Epithelial cell of proximal tubule (primary cell): ENCODE results near the gene NT5DC3. TPM values are rescaled to one million over a fixed set of nuclear protein-coding genes. Genes with fewer than 3 reads are reported as not detected.

Experiments used
- DNase-seq: peaks from one replicate; pipeline ENCODE4 v3.0.0-alpha.2; 2011; ENCODE audit warnings: low read depth
- H3K4me3 ChIP-seq: 2 replicates; pipeline ENCODE4 v1.5.1; 2011; ENCODE audit warnings: low read depth, mild to moderate bottlenecking, low read length
- total RNA-seq: library from RNA; depleted of rRNA; stranded (reverse); fragments of >200 nt; gene quantifications from 2 replicates; pipeline ENCODE4 v1.2.3, GENCODE V29; 2015
- TF ChIP-seq, protein P1 (sequence below): conservative IDR thresholded peaks from 2 replicates; pipeline ENCODE4 v1.5.1; 2012; ENCODE audit warnings: low read depth, mild to moderate bottlenecking, low read length

Gene NT5DC3
- total RNA-seq, 1 donor from 2014 or later = 7.5 TPM

- H3K4me3 ChIP-seq = no peak overlapping the region
- DNase-seq = no peak
- TF ChIP-seq, protein P1, sequence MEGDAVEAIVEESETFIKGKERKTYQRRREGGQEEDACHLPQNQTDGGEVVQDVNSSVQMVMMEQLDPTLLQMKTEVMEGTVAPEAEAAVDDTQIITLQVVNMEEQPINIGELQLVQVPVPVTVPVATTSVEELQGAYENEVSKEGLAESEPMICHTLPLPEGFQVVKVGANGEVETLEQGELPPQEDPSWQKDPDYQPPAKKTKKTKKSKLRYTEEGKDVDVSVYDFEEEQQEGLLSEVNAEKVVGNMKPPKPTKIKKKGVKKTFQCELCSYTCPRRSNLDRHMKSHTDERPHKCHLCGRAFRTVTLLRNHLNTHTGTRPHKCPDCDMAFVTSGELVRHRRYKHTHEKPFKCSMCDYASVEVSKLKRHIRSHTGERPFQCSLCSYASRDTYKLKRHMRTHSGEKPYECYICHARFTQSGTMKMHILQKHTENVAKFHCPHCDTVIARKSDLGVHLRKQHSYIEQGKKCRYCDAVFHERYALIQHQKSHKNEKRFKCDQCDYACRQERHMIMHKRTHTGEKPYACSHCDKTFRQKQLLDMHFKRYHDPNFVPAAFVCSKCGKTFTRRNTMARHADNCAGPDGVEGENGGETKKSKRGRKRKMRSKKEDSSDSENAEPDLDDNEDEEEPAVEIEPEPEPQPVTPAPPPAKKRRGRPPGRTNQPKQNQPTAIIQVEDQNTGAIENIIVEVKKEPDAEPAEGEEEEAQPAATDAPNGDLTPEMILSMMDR = no peak
Measured at GRCh38 chr12:103819312-103819711, 21.7 kb downstream of the NT5DC3 start.

DNA sequence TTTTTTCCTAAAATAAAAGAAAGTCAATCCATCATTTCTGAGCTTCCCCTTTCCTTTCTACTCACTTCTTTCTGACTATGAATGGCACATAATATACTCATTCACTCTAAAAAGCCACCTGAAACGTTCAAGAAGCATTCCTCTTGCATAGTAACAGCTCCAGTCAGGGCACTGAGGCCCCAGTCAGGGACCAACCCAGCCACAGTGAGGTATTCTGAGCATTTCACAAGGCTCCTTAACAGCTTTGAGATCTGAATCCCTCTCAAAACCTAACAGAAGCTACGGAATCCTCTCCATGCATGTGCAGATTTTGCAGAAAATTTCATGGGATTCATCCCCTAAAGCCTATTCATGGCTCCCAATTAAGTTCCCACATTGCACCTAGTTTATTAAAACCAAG lies 23.2 kb downstream of the NT5DC3 start:
- TF ChIP-seq, protein P1 = no peak
- no peak overlapping the region for H3K4me3 ChIP-seq
- no peak for DNase-seq

DNA sequence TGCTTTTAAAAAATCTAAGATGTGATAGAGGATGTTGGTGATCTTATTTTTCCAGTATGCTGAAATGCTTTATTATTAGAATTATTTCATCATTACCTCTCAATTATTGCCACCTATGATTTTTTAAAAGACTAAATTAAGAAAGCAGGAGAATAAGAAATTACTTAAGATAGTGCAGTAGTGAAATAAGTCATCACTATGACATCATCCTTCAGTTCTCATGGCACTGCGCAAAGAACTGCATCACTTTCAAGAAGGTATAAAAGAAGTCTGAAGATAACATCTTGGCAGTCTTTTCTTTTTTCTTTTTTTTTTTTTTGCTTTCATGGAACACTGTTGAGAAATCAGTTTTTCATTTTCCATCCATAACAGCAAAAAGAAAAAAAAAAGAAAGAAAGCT lies 24.4 kb downstream of the NT5DC3 start:
- TF ChIP-seq, protein P1 = no peak
- H3K4me3 ChIP-seq = no peak overlapping the region
- no peak for DNase-seq

GRCh38 chr12:103814436-103814835 lies 26.6 kb downstream of the NT5DC3 start:
- TF ChIP-seq, protein P1 = no peak
- DNase-seq = no peak
- no peak overlapping the region for H3K4me3 ChIP-seq

DNA sequence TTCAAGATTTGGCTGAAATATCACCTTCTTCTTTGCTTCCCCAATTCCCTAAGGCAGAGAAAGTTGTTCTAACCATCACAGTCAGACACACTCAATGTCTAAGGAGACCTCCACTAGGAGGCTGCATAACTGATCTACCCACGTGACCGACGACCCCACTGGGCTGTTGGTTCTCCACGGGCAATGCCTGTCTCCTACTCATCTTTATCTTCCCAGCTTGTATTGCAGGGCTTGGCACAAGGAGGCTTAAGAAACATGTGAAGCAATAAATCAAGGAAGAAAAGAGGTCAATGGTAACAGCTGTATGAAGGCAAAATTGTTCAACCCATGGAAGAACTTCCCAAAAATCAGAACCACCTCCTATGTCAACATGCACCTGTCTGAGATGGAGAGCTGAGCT lies 27.1 kb downstream of the NT5DC3 start:
- TF ChIP-seq, protein P1 = no peak
- no peak for DNase-seq
- no peak overlapping the region for H3K4me3 ChIP-seq

DNA sequence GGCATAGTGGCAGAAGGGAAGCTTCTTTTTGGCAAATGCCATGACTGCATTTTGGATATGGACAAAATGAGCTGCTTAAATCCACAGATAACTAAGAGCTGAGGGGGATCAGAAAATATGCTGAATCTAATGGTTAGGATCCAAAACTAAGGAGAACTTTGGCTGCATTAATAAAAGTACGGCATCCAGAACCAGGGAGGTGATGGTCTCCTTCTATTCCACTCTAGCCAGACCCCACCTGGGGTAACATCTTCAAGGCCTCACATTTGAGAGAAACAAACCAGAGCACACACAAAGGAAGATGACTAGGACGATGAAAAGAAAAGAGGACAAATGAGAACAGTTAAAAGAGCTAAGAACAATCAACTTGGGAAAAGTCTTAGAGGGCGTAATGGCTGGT lies 27.6 kb downstream of the NT5DC3 start:
- TF ChIP-seq, protein P1 = no peak
- no peak overlapping the region for H3K4me3 ChIP-seq
- DNase-seq = no peak

GRCh38 chr12:103812789-103813188 lies 28.2 kb downstream of the NT5DC3 start:
- DNase-seq = no peak
- TF ChIP-seq, protein P1 = no peak
- H3K4me3 ChIP-seq = no peak overlapping the region
